Measurements from ENCODE around the gene INPP4B.

The INPP4B gene

DNA sequence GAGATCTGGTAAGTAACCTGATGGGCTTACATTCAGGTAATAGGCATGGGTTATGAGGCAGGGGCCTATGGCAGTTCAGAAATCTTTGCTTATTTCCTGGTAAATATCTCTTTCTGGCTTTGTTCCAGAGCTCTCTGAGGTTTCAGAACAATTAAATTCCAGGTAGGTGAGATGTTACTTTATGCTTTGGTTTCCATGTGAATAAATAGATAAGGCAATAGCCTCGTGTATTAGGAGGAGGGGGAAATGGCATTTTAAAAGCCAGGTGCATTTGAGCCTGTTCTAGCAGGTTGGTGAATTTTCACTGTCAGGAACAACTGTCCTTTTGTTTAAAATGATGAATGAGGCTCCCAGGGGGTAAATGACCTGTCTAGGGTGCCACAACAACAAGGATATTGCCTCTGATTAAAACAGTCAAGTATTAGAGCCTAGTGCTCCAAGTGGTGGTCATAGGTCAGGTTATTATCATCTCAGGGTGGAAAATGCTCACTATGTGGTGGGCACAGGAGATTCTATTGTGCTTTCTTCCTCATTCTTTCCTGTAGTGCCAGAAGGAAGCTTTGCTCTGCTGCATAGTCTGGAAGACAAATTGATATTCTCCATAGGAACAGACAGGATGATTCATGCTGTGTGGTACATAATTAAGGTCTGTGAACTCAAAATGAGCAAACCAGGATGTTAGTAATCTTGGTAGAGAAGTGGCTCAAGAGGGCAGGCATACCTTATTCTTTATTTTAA lies 296.2 kb downstream of the INPP4B start:
- Histone ChIP-seq H3K4me1 (ENCODE audit: insufficient read depth, low read length, severe bottlenecking) (no peaks in the 10 kb centered on the region), H3F3A (ENCODE audit: insufficient read depth, low read length) (no peaks in the 10 kb centered on the region), H3K27me3 (ENCODE audit: insufficient read depth, low read length) (no peaks in the 10 kb centered on the region), H3K4me3 (ENCODE audit: low read depth, low read length, poor library complexity, severe bottlenecking) (no peak overlapping the region), H3K9ac (ENCODE audit: low read length) (no peak overlapping the region), H3K36me3 (ENCODE audit: insufficient read depth, low read length) (no peaks in the 10 kb centered on the region), H3K27ac (ENCODE audit: low read depth, low read length, poor library complexity, severe bottlenecking) (no peak overlapping the region), H3K4me2 (ENCODE audit: low read length) (no peak overlapping the region), H3K79me2 (ENCODE audit: insufficient read depth, low read length) (no peaks in the 10 kb centered on the region), H2AFZ (ENCODE audit: low read length) (no peak overlapping the region), H3K9me3 (ENCODE audit: low read length) (no peaks in the 10 kb centered on the region), H4K20me1 (ENCODE audit: insufficient read depth, low read length) (no peaks in the 10 kb centered on the region), H3K9me2 (ENCODE audit: low read depth, low read length) (no peaks in the 10 kb centered on the region)
- TF ChIP-seq EZH2 (IDR thresholded peaks at IDR 0.05; ENCODE audit: borderline replicate concordance, low read length) = no peak
- TF ChIP-seq, protein P1, sequence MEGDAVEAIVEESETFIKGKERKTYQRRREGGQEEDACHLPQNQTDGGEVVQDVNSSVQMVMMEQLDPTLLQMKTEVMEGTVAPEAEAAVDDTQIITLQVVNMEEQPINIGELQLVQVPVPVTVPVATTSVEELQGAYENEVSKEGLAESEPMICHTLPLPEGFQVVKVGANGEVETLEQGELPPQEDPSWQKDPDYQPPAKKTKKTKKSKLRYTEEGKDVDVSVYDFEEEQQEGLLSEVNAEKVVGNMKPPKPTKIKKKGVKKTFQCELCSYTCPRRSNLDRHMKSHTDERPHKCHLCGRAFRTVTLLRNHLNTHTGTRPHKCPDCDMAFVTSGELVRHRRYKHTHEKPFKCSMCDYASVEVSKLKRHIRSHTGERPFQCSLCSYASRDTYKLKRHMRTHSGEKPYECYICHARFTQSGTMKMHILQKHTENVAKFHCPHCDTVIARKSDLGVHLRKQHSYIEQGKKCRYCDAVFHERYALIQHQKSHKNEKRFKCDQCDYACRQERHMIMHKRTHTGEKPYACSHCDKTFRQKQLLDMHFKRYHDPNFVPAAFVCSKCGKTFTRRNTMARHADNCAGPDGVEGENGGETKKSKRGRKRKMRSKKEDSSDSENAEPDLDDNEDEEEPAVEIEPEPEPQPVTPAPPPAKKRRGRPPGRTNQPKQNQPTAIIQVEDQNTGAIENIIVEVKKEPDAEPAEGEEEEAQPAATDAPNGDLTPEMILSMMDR (IDR thresholded peaks at IDR 0.05; ENCODE audit: low read length) = no peak

DNA sequence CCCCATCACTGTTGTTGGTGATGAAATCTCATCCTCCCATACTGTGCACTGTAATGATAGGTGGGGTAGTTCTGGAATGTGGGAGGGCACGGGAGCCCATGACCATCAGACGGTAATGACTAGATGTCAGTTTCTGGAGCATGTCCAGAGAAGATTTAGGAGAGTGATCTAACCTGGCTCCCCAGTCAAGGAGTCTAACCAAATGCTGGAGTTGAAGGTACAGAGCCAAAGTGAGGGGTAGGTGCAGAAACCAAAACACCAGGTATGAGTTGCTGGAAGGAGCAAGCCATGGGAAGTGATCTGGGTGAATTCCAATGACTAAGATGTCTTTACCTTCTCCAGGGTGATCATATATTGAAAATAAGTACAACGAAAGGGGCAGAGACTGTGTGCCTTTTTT lies 296.9 kb downstream of the INPP4B start:
- H3K4me2 ChIP-seq (ENCODE audit: low read length) = no peak overlapping the region
- H3K9ac ChIP-seq (ENCODE audit: low read length) = no peak overlapping the region
- no peak overlapping the region for H3K4me3 ChIP-seq (ENCODE audit: low read depth, low read length, poor library complexity, severe bottlenecking)
- no peaks in the 10 kb centered on the region for H4K20me1 ChIP-seq (ENCODE audit: insufficient read depth, low read length)
- no peaks in the 10 kb centered on the region for H3K9me2 ChIP-seq (ENCODE audit: low read depth, low read length)
- TF ChIP-seq EZH2 (IDR thresholded peaks at IDR 0.05; ENCODE audit: borderline replicate concordance, low read length) = no peak
- TF ChIP-seq, protein P1 (IDR thresholded peaks at IDR 0.05; ENCODE audit: low read length) = no peak
- H2AFZ ChIP-seq (ENCODE audit: low read length) = no peak overlapping the region
- no peaks in the 10 kb centered on the region for H3K79me2 ChIP-seq (ENCODE audit: insufficient read depth, low read length)
- H3K4me1 ChIP-seq (ENCODE audit: insufficient read depth, low read length, severe bottlenecking) = no peaks in the 10 kb centered on the region
- no peaks in the 10 kb centered on the region for H3K9me3 ChIP-seq (ENCODE audit: low read length)
- H3K27ac ChIP-seq (ENCODE audit: low read depth, low read length, poor library complexity, severe bottlenecking) = no peak overlapping the region
- H3K27me3 ChIP-seq (ENCODE audit: insufficient read depth, low read length) = no peaks in the 10 kb centered on the region
- no peaks in the 10 kb centered on the region for H3F3A ChIP-seq (ENCODE audit: insufficient read depth, low read length)
- no peaks in the 10 kb centered on the region for H3K36me3 ChIP-seq (ENCODE audit: insufficient read depth, low read length)

- Histone ChIP-seq H3K9ac (ENCODE audit: low read length) (no peak overlapping the region), H4K20me1 (ENCODE audit: insufficient read depth, low read length) (no peaks in the 10 kb centered on the region), H2AFZ (ENCODE audit: low read length) (no peak overlapping the region), H3K4me1 (ENCODE audit: insufficient read depth, low read length, severe bottlenecking) (no peaks in the 10 kb centered on the region), H3F3A (ENCODE audit: insufficient read depth, low read length) (no peaks in the 10 kb centered on the region), H3K79me2 (ENCODE audit: insufficient read depth, low read length) (no peaks in the 10 kb centered on the region), H3K27me3 (ENCODE audit: insufficient read depth, low read length) (no peaks in the 10 kb centered on the region), H3K27ac (ENCODE audit: low read depth, low read length, poor library complexity, severe bottlenecking) (no peak overlapping the region), H3K4me3 (ENCODE audit: low read depth, low read length, poor library complexity, severe bottlenecking) (no peak overlapping the region), H3K9me2 (ENCODE audit: low read depth, low read length) (no peaks in the 10 kb centered on the region), H3K9me3 (ENCODE audit: low read length) (no peaks in the 10 kb centered on the region), H3K4me2 (ENCODE audit: low read length) (no peak overlapping the region), H3K36me3 (ENCODE audit: insufficient read depth, low read length) (no peaks in the 10 kb centered on the region)
- TF ChIP-seq, protein P1 (IDR thresholded peaks at IDR 0.05; ENCODE audit: low read length) = no peak
- no peak for TF ChIP-seq EZH2 (IDR thresholded peaks at IDR 0.05; ENCODE audit: borderline replicate concordance, low read length)
Observed at GRCh38 chr4:142548491-142548890, 297.6 kb downstream of the INPP4B start.
